Activated CD4-positive, alpha-beta T cell treated with anti-CD3 and anti-CD28 coated beads for 1 hour (primary cell): ENCODE measurements around the gene DHX29.

Experiments used
- DNase-seq: peaks from one replicate; pipeline ENCODE4 v3.0.0-alpha.2; 2020

The DHX29 gene

DNA sequence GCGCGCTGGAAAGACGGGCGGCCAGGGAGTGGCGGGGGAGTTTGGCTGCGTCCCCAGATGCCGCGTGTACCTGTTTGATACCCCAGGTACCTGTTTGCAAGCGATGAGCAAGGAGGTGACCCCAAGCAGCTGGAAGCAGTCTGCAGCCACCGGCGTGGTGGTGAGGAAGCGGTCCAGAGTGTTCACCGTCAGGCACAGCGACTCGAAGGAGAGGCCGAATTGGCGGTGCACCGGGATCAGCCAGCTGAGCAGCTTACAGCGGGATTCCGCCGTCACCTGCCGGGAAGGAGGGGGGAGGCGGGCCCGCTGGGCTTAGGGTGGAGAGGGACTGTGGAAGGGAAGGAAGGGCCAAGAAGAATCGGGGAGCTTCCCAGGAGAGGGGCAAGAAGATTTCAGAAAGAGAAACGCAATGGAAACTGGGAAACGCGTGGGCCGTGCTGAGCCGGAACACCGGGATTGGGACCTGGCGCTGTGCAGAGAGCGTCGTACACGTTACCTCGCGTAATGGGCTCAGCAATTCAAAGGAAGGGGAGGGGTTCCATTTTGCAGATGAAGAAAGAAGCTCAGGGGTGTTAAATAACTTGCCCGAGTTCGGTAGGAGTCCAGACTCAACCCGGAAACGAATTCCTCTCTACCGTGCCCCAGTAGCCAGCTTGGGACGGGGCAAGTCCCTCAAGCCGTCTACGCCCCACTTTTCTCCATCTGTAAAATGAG, 75.1 kb downstream of the DHX29 start:
- DNase-seq, result no peak

DNA sequence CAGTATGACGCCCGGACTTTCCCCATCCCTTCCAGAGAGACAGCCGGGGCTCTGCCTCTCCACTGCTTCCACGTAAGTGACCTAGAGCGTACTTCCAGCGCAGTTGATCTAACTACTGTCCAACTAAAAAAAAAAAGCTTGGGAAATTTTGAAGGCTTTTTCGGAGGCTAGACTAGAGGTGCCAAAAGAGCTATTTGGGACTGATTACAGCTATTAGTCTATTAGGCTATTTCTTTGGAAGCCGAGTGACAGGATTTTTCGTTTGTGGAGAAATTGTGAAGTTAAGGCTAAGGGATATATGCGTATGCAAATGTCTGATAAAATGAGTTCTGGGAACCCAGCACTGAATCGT, 75.6 kb downstream of the DHX29 start:
- no peak for DNase-seq

DNA sequence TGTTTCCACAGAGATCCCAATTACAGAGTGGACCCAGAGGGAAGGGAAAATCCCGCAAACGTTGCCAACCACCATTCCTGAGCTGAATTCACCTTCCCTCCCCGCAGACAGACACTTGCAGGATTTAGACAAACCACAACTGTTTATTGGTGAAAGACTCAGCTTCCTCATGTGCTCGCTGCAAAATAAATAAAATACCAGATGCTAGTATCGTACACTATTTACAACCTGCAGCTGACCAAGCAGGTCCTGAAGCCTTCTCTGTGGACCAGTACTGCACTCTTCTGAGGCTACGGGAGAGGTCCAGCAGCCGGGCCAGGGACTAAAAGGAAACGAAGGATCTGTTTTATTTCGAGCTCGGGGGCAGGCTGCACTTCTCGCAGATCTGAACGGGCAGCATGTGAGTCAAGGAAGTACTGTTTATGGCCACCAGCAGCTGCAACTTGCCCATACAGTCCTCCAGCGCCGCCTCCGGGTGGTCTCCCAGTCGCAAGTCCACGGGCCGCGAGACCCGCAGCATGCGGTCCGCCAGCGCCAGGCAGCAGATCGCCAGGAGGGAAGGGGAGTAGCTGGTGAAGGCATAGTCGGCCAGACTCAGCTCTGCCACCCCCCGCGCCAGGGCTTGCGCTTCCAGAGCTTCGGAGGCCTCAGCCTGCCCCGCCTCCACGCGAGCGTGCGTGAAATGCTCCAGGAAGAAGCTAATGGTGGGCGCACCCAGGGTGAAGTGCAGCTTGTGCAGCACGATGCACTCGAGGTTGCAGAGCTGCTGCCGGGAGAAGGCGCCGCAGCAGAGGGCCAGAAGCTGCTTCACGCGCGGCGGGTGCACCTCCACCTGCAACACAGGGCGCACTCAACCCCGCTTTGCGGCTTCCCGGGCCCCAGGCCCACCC, 76.2 kb downstream of the DHX29 start:
- no peak for DNase-seq

DNA sequence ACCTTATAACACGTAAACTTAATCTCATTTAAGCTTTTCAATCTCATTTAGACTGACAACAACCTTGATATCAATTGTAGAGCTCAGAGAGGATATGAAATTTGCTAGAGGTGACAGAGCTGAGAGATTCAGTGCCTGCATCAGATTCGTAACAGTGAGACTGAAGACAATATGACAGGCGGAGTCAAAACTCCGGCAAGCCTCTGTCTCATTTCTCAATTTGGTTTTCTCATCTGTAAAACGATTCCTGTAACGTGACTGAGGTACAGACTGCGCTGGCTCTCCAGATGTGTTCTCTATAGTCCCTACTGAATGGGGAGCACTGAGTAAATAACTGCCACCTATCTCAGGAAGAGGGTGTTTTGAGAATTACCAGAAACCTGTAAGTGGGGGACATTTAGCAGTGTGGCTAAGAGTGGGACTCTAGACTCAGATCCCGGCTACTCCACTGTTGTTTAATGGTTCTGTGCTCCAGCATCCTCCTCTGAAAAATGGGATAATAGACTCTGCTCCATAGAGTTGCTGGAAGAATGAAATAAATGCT, 77.3 kb downstream of the DHX29 start:
- no peak for DNase-seq

DNA sequence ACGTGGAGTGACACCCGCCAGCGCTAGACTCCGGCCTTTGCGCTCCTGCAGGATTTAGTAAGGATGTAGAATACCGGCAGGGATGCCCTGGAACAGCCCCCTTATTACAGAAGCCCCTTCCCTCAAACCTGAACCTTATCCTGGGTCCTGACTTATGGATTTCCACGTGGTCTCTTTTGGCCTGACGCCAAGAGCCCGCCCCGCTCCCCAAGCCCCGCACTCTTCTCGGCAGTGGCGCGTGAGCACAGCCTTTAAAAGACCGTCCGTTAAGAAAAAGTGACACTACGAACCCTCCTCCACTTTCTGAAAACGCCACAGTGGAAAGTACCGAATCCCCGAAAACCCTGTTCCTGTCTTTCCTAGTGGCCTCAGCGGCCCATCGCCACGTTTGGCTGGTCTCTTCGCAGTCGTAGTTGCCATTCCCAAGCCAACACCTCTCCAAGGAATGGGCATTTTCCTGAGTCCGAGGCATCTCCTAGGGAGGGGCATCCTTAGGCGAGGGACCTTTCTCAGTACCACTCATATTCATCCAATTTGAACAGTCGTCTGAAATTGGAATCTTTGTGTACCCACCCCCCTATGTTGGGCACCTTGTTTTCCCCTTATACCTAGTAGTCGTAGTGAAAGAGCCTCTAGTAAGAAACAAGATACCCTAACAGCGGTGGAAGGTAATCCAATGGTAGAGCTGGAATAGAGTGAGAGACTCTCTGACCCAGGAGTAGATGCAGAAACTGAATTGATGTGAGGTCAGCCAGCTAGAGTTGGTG, 79.6 kb downstream of the DHX29 start:
- no peak for DNase-seq

DNA sequence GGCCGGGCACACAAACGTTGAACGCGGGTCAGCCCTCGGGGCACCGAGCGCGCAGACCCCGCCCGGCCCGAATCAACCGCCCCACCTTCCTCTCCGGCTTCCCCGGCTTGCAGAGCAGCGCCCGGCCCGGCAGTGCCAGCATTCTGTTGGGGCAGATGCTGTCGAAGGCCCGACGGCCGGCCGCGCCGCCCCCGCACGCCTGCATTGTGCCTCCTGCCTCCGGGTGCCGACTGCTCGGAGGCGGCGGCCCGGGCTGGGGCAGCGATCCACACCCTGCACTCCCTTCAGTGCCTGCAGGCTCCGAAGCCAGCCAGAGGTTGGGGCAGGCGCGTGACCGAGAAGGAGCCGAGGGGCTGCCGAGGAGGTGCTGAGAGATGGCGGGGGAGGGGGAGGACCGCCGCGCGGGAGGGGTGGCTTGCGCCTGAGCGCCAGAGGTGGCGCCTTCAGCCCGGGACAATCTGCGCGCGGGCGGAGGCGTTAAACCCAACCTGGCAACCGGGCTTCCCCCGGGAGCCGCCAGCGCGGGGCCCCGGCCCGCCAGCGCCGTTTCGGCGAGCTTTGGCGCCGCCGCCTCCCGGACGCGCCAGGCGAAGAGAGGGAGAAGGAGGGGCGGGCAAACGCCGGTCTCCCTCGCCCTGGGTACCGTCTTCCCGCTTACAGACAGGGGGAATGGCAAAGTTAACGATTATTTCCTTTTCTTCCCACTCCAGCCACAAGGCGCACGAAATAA, 80.4 kb downstream of the DHX29 start, which contains the start of gene MCIDAS:
MCIDAS (minus strand) TSS at position 382 of the 730 bp plus-strand sequence; CDS start at position 205, 177 bp downstream.
- DNase-seq, result peak; percentile 24

DNA sequence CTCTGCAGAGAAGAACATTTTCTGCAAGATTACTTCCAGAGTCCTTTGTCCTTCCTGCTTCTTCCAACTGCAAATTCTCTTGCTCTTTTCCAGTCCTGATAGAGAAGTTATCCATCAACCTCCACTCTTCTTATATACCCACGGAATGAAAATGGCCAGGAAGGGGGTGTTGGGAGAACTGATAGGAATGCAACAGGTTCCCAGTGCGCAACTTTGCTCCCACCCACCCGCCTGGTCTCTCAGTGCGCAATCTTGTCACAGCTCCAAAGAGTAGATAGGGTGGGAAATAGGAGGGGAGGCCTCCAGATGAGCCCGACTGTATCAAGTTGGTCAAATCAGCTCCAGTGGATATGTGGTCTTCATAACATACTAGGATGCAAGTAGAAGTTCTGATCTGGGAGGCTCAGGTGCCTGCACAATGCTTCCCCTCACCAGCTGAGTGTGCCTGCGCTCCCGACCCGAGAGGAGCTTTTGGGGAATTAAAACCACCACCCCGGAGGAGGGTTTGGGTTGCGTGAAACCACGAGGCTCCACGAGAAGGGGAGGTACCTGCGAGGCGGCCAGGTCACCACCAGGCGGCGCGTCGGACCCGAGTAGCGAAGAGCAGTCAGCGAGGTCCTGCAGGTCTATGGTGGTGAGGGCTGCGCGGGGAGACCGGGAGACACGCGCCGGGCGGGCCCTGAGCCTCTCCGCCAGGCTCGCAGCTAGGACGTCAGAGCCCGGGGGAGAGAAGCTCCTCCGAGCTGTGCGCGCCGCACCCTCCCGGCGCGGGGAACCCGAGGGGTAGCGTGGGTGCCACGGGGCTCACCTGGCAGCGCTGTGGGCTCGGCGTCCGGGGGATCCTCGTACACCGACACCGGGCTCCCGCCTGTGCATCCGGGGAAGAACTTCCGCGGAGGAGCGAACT, 81.2 kb downstream of the DHX29 start:
- DNase-seq, result peak; percentile 18

DNA sequence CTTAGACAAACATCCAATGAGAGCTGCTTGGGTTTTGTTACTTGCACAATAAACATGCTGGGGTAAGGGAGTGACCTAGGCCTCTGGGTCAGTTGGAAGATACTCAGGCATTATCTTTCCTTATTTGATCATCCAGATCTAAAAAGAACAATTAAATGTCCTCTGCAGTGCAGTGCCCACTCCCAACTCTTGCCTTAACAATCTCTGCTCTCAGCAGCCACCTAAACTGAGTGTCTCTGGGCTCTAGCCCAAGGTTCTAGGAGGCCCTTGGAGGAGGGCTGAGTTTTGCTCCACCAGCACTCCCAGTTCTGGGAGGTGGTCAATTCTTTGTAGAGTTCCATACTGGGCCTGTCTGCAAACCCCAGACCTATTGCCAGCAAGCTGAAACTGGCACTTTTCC, 82.1 kb downstream of the DHX29 start:
- no peak for DNase-seq

DNA sequence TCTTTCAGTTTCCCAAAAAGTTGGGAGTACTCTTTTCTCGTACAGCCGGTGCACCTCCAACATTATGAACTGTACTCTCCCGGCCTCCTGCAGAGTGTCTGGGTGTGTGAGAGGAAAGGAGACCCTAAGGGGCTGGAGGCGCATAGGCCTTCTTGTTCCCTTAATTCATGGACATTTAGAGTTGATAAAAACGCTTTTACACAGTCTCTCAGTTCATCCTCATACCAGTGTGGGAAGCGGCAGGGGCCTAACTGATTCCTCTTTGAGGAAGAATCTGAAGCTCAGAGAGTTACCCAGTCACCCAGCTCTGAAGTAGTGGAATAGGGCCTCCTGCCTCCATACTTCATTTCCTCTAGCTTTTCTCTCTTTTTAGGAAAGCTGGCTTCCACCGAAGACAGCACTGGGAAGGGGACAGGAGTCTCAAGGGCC, 83.7 kb downstream of the DHX29 start:
- no peak for DNase-seq

DNA sequence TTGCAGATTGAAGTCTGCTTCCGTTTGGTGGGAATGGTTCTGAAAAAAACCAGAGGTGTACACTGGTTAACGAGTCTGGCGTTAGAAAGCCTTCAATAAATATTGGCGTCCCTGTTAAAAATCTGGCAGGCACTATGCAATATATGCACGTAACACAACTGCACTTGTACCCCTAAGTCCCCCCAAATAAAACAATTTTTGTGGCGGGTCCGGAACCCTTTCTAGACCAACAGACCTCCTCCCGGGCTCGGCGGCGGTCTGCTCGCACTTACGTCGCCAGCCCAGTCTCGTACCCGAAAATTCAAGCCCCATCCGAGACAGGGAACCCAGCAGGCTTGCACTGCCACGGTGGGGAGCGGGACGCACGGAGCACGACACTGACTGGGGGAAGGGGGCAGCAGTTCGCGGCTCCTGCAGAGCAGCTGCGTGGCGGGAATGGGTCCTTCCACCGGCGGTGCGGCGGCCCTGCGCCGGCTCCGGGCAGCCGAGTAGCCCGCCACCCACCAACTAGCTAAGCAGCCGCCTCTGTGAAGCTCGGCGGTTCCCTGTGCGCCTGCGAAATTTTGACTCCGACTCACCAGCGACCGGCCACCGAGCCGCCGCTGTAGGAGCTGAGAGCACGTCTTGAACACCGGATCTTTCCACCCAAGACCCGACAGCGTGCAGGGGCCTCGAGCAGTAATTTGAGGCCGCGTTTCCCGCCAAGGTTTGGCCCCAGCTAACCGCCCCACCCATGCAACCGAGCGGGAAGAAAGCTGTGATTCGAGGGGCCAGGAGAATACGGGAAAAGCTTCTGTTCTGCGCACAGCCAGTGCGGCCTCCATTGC, 84.3 kb downstream of the DHX29 start:
- no peak for DNase-seq

DNA sequence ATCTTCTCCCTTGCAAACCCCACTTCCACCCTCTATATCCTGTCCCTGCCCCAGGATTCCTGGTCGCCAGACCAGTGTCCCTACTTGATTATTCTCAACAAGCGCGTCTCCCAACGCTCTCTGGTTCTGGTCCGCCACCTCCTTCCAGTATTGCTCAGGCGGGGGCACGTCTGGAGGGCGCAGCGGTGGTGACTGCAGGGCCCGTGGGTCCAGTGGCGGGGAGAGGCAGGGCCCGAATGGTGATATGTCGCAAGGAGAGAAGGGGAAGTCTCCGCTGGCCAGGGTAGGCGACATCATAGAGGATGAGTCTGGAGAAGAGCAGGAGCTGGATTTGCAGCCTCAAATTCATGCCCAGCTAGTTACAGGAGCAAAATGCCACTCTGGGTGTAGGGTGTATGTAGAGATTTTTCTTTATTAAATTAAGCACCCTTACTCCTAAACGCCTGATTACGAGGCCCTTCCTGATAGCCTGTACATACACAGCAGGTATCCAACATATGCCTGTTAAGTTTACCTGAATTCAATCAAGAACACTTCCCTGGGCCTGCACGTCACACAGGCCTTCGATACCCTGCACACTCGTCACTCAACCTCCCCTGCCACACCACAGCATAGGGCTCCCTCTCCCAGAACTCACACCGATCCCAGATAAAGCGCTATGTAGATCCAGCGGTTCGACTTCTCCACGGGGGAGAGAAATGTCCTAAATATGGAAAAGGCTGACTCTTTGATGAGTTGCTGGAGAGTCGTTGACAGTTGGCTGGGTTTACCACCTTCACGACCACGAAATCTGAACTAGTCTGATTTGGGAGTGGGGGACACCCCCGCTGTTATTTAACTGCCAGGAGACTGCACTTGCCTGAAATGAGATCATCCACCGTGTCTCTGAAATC, 85.2 kb downstream of the DHX29 start:
- DNase-seq, result no peak

DNA sequence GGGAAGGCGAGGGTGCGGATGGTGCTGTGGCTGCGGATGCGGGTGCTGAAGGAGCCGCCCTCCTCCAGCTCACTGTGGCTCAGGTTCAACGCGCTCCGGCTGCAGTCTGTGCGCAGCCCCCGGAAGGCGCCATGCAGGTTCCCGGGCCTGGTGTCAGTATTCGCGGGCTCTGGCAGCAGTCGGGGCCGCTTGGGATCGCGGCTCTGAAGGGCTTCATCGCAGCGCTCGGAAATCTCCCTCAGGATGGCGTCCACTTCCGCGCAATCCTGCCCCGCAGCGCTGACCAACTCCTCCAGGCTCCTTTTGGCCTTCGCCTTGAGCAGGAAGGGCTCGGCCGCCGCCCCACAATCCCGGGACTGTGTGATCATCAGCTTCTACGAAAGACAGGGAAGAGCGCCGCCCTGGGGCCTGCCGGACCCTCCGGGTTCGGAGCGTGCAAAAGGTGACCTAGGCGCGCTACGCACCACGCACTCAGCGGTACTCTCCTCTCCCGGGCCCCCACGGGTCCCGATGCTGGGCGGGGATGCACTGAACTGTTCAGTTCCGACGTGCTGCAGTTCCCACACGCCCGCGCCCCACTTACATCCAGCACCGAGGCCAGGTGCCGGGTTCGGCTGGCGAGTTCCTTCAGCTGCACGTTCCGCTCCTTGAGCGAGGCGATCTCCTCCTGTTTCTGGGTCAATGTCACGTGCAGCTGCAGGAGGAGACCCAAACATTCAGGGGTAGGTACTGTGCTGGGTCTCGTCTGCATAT, 86.9 kb downstream of the DHX29 start:
- no peak for DNase-seq

DNA sequence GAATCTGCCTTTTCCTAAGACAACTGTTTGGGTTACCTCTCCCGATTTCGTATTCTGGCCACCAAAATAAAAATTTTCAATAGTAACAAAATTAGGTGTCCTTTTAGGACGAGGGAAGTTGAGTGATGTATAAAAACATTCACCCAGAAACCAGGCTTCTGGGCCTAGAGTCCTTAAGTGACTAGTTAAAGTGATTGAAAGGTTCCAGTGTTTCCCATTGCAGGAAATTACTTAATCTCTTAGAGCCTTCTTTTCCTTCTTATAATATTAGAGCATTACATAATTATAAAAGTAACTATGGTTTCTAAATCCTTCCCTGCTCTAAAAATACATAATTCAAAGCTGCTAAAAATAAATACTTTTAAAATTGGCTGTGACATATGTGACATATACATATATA, 87.7 kb downstream of the DHX29 start:
- DNase-seq, result no peak

DNA sequence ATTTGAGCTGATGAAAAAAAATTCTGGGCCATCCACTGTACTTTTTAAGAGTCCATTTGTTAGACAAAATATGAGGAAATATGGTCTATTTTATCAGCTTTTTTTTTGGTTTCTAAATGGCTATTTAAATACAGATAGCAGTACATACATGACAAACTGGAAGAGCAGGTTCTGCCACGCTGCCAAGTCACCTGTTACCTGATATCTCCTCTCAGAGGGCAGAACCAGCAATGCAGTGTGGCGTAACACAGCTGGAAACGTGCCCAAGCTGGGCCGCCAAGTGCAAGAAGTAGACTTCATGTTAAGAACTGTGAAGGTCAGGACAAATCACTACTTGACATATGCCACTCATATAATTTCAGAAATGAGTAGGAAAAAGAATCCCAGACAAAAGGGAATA, 88.5 kb downstream of the DHX29 start:
- no peak for DNase-seq

DNA sequence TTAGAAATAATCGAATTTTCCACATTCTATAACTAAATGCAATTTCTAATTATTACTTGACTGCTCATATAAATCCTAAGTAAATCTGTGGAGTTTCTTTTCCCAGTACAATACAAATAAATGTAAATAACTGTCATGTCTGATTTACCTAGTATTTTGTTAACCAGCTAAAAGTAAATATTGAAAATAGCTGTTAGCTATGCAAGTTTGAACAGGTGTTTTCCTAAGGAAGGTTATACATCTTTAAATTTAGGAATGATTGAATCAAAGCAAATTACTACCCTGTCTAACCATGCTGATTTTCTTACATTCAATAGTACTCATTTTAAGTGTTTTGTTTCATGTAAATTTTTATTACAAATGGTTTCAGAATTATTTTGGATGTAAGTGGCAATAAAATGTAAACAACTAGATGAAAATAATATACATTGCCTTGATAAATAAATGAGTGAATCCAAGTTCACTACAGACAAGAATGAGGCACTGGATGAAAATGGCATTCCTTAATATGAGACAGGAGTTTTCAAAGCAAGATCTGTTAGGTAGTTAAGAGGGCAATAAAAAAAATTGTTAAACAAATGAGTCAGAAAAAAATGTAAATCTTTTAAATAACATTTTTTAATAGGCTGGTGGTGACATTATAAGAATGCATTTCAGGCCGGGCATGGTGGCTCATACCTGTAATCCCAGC, 96.2 kb downstream of the DHX29 start:
- no peak for DNase-seq
